PC-3 (cell line): ENCODE measurements around the gene CD40. TPM values are rescaled to one million over a fixed set of nuclear protein-coding genes. Genes with fewer than 3 reads are reported as not detected.

Experiments used
- ATAC-seq: fragments of 200-7000 bp; cut with Tn5 transposase; 2 replicates; pipeline ENCODE4 v1.9.1; 2020; ENCODE audit warnings: mild to moderate bottlenecking, moderate library complexity
- BruUV-seq: library from RNA; stranded (reverse); fragments of 400-500 nt; replicated peaks from 2 replicates; lab custom pipeline; 2021; lab: Mats Ljungman, UMichigan
- CTCF ChIA-PET: fragments of 300-600 bp; sonication (Branson Sonifier 250); formaldehyde crosslinking; loops from one replicate; lab custom pipeline; 2022; ENCODE audit warnings: antibody characterized with exemption; lab: Charles Lee
- POLR2A ChIA-PET: fragments of 300-600 bp; sonication (Branson Sonifier 250); formaldehyde crosslinking; loops from one replicate; lab custom pipeline; 2022; ENCODE audit warnings: antibody characterized with exemption; ENCODE audit not compliant: unreplicated experiment; lab: Charles Lee
- DNase-seq: peaks from one replicate; pipeline ENCODE4 v3.0.0-alpha.2; 2015
- H2AFZ ChIP-seq: fragments of 300-600 bp; sonication (generic); 2 replicates; pipeline ENCODE4 v1.6.0; 2016; ENCODE audit warnings: antibody characterized with exemption, low read length
- H3F3A ChIP-seq: fragments of 300-600 bp; sonication (generic); one replicate; pipeline ENCODE4 v1.6.0; 2017; ENCODE audit warnings: antibody characterized with exemption, low read length, control low read depth, mild to moderate bottlenecking; ENCODE audit not compliant: unreplicated experiment
- H3K27ac ChIP-seq: fragments of 300-600 bp; sonication (generic); 2 replicates; pipeline ENCODE4 v1.5.1; 2016; ENCODE audit warnings: mild to moderate bottlenecking, low read length
- H3K27me3 ChIP-seq: fragments of 300-600 bp; sonication (generic); 2 replicates; pipeline ENCODE4 v1.6.1; 2016; ENCODE audit warnings: low read length, mixed read lengths
- H3K36me3 ChIP-seq: fragments of 300-600 bp; sonication (generic); 2 replicates; pipeline ENCODE4 v1.6.1; 2016; ENCODE audit warnings: low read depth, mixed run types, low read length, mixed read lengths
- H3K4me1 ChIP-seq: fragments of 300-600 bp; sonication (generic); 2 replicates; pipeline ENCODE4 v1.5.1; 2016; ENCODE audit warnings: low read length; ENCODE audit not compliant: insufficient read depth
- H3K4me2 ChIP-seq: fragments of 300-600 bp; sonication (generic); 2 replicates; pipeline ENCODE4 v1.6.0; 2016; ENCODE audit warnings: low read length
- H3K4me3 ChIP-seq: fragments of 300-600 bp; sonication (generic); 2 replicates; pipeline ENCODE4 v1.5.1; 2016; ENCODE audit warnings: mild to moderate bottlenecking, low read length, mixed read lengths
- H3K79me2 ChIP-seq: fragments of 300-600 bp; sonication (generic); 2 replicates; pipeline ENCODE4 v1.6.1; 2017; ENCODE audit warnings: low read length, mixed read lengths
- H3K9ac ChIP-seq: fragments of 300-600 bp; sonication (generic); 2 replicates; pipeline ENCODE4 v1.6.0; 2016; ENCODE audit warnings: mild to moderate bottlenecking, low read length
- H3K9me2 ChIP-seq: fragments of 300-600 bp; sonication (generic); replicated peaks from 2 replicates; pipeline ENCODE4 v1.6.1; 2016; ENCODE audit warnings: mixed run types, low read length, mixed read lengths
- H3K9me3 ChIP-seq: fragments of 300-600 bp; sonication (generic); 2 replicates; pipeline ENCODE4 v1.6.1; 2016; ENCODE audit warnings: low read length, mixed read lengths
- H4K20me1 ChIP-seq: fragments of 300-600 bp; sonication (generic); 2 replicates; pipeline ENCODE4 v1.6.1; 2016; ENCODE audit warnings: low read length, mixed read lengths
- EZH2 ChIP-seq: fragments of 300-600 bp; sonication (generic); IDR thresholded peaks from one replicate; pipeline ENCODE4 v1.6.1; 2017; ENCODE audit warnings: antibody characterized with exemption, mild to moderate bottlenecking, low read length; ENCODE audit not compliant: unreplicated experiment
- EZH2phosphoT487 ChIP-seq: fragments of 300-600 bp; sonication (generic); IDR thresholded peaks from 2 replicates; pipeline ENCODE4 v1.6.1; 2018; ENCODE audit warnings: mild to moderate bottlenecking, antibody characterized with exemption, low read length, borderline replicate concordance
- intact Hi-C: fragments of 100-400 bp; cut with micrococcal nuclease; formaldehyde crosslinking; loops from 2 replicates; pipeline ENCODE4 v1.9.0; 2023
- total RNA-seq: library from RNA; depleted of rRNA; stranded (reverse); fragments of >200 nt; gene quantifications from 2 replicates; pipeline ENCODE4 v1.2.3, GENCODE V29; 2014
- TF ChIP-seq, protein P1 (sequence below): fragments of 300-600 bp; sonication (generic); conservative IDR thresholded peaks from 2 replicates; pipeline ENCODE4 v1.5.1; 2017; ENCODE audit warnings: antibody characterized with exemption, low read depth, mild to moderate bottlenecking, low read length

The CD40 gene
- total RNA-seq, 1 experiment from 2014 or later: 4.6 TPM

DNA sequence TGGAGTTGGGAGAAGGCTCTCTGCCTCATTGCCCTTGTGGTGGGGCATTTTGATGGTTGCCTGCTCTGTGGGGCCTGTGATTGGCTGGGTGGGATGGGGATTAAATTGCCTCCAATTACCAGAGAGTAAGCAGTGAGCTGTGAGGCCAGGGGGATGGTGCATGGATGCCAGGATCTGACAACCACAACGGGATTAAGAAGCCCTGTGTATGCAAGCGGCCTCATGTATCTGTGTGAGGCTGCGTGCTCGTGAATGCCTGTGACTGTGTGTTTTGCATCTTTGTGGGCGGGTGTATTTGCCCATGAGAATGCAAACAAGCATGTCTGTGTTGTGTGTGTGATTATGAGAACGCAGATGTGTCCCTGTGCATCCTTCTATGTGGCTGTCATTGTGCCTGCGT, 46.1 kb downstream of the CD40 start:
- TF ChIP-seq, protein P1, sequence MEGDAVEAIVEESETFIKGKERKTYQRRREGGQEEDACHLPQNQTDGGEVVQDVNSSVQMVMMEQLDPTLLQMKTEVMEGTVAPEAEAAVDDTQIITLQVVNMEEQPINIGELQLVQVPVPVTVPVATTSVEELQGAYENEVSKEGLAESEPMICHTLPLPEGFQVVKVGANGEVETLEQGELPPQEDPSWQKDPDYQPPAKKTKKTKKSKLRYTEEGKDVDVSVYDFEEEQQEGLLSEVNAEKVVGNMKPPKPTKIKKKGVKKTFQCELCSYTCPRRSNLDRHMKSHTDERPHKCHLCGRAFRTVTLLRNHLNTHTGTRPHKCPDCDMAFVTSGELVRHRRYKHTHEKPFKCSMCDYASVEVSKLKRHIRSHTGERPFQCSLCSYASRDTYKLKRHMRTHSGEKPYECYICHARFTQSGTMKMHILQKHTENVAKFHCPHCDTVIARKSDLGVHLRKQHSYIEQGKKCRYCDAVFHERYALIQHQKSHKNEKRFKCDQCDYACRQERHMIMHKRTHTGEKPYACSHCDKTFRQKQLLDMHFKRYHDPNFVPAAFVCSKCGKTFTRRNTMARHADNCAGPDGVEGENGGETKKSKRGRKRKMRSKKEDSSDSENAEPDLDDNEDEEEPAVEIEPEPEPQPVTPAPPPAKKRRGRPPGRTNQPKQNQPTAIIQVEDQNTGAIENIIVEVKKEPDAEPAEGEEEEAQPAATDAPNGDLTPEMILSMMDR: no peak
- TF ChIP-seq EZH2 (no peak), EZH2phosphoT487 (no peak)
- DNase-seq (no peak), ATAC-seq (no peak)
- Histone ChIP-seq H2AFZ (no peak overlapping the region), H3K9me3 (no peaks in the 10 kb centered on the region), H3K27me3 (peaks cover 76% of the 10 kb centered on the region), H3K4me1 (no peaks in the 10 kb centered on the region), H3K79me2 (no peaks in the 10 kb centered on the region), H3K27ac (no peak overlapping the region), H4K20me1 (no peaks in the 10 kb centered on the region), H3K4me2 (no peak overlapping the region), H3K4me3 (no peak overlapping the region), H3K9me2 (no peaks in the 10 kb centered on the region), H3K36me3 (no peaks in the 10 kb centered on the region), H3K9ac (no peak overlapping the region), H3F3A (no peaks in the 10 kb centered on the region)
- ChIA-PET POLR2A (no interaction called here), CTCF (no interaction called here)
- BruUV-seq: no TSS peak
- intact Hi-C loops: no loop called here

DNA sequence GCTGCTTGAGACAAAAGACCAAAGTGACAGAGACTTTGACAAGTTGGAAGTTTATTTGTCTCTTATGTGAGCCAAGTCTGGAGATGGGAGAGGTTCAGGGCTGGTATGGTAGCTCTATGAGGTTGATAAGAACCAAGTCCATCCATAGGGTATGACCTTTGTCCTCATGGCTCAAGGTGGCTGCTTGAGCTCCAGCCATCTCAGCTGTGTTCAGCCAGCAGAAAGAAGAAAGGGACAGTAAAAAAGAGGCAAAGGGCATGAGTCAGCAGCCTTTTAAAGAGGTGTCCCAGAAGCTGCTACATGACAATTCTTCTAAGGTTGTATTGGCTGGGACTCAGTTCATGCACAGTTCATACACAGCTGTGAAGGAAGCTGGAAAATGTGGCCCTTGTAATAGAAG, 49.0 kb downstream of the CD40 start:
- H2AFZ ChIP-seq: no peak overlapping the region
- H4K20me1 ChIP-seq: no peaks in the 10 kb centered on the region
- BruUV-seq: no TSS peak
- H3K4me2 ChIP-seq: no peak overlapping the region
- H3K79me2 ChIP-seq: no peaks in the 10 kb centered on the region
- H3K9me3 ChIP-seq: no peaks in the 10 kb centered on the region
- peaks cover 78% of the 10 kb centered on the region for H3K27me3 ChIP-seq
- H3K4me1 ChIP-seq: no peaks in the 10 kb centered on the region
- intact Hi-C loops: no loop called here
- ATAC-seq: no peak
- no peaks in the 10 kb centered on the region for H3K9me2 ChIP-seq
- H3K36me3 ChIP-seq: no peaks in the 10 kb centered on the region
- H3K9ac ChIP-seq: no peak overlapping the region
- no peak for DNase-seq
- POLR2A ChIA-PET: interaction anchor here (0.5 kb wide), 1 partner anchor 877 kb away, joined by 14 read pairs; no protein-coding TSS in a partner anchor
- H3K27ac ChIP-seq: no peak overlapping the region
- no peaks in the 10 kb centered on the region for H3F3A ChIP-seq
- no peak overlapping the region for H3K4me3 ChIP-seq
- CTCF ChIA-PET: no interaction called here
- TF ChIP-seq EZH2 (no peak), EZH2phosphoT487 (no peak)
- TF ChIP-seq, protein P1: no peak

DNA sequence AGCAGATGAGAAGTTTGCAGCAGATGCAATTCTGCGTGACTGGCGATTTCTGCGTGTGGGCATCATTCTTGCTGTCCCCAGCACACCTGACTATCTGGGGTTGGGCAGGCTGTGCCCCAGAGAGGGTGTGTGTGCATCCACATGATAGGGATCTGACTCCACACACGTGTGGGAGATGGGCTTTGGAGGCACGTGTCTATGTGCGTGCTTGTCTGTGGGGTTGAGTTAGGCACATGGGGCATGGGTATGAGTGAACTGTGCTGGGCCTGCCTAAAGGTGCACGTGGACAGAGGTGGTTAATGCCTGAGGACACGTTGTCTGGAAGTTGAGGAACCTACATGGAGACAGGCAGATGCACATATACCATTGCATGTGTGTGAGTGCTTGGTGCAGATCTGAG, 50.3 kb downstream of the CD40 start:
- no peak for ATAC-seq
- Histone ChIP-seq H3K4me3 (no peak overlapping the region), H4K20me1 (no peaks in the 10 kb centered on the region), H3K79me2 (no peaks in the 10 kb centered on the region), H3K36me3 (no peaks in the 10 kb centered on the region), H2AFZ (no peak overlapping the region), H3K27ac (no peak overlapping the region), H3K9me2 (no peaks in the 10 kb centered on the region), H3F3A (no peaks in the 10 kb centered on the region), H3K4me1 (no peaks in the 10 kb centered on the region), H3K9me3 (no peaks in the 10 kb centered on the region), H3K27me3 (peaks cover 79% of the 10 kb centered on the region), H3K9ac (no peak overlapping the region), H3K4me2 (no peak overlapping the region)
- no TSS peak for BruUV-seq
- no peak for DNase-seq
- TF ChIP-seq EZH2phosphoT487: no peak
- TF ChIP-seq, protein P1: no peak
- no peak for TF ChIP-seq EZH2
- POLR2A ChIA-PET: no interaction called here
- intact Hi-C loops: no loop called here
- CTCF ChIA-PET: no interaction called here
